Cardiac fibroblast (primary cell): Measurements from ENCODE around the gene PLCE1.
A peak's percentile ranks its signal among the peaks of the same experiment; 100 is the strongest.

Experiments
- DNase-seq, 2 donors: peaks; one replicate each; pipeline versions ENCODE4 v3.0.0 to v3.0.0-alpha.2; 2010; ENCODE audit warnings: low read depth in 2 of 2
- H3K4me3 ChIP-seq, 2 donors: replicated peaks in 1 of 2; 1 replicate in 1 of 2; 2 replicates in 1 of 2; pipeline ENCODE4 v1.5.1; 2011; ENCODE audit warnings: low read depth in 2 of 2, low read length in 2 of 2, mild to moderate bottlenecking in 2 of 2, moderate library complexity in 1 of 2
- TF ChIP-seq, protein P1 (sequence below): IDR thresholded peaks from one replicate; pipeline ENCODE4 v1.5.1; 2011; ENCODE audit warnings: low read depth, mild to moderate bottlenecking, low read length, inconsistent platforms

Gene PLCE1

DNA sequence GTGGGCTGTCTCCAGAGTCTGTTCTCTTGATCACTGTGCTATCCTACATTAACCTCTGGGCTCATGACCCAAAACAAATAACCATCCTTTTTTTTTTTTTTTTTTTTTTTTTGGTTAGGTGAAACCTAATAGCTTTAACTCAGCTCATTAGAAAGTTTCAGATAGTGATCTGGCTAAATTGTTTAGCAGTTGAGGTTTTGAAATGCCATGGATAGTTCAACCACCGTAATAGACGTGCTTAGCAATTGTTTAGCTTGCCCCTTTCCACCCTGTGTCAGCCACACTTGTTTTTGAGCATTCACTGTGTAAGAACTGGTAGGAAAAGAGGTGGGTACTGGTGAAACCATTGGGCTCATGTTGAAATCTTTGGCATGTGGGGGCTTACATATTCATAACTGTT, 3.8 kb downstream of the PLCE1 start:
- TF ChIP-seq, protein P1, sequence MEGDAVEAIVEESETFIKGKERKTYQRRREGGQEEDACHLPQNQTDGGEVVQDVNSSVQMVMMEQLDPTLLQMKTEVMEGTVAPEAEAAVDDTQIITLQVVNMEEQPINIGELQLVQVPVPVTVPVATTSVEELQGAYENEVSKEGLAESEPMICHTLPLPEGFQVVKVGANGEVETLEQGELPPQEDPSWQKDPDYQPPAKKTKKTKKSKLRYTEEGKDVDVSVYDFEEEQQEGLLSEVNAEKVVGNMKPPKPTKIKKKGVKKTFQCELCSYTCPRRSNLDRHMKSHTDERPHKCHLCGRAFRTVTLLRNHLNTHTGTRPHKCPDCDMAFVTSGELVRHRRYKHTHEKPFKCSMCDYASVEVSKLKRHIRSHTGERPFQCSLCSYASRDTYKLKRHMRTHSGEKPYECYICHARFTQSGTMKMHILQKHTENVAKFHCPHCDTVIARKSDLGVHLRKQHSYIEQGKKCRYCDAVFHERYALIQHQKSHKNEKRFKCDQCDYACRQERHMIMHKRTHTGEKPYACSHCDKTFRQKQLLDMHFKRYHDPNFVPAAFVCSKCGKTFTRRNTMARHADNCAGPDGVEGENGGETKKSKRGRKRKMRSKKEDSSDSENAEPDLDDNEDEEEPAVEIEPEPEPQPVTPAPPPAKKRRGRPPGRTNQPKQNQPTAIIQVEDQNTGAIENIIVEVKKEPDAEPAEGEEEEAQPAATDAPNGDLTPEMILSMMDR = no peak
- no peak overlapping the region for H3K4me3 ChIP-seq
- DNase-seq = no peak

DNA sequence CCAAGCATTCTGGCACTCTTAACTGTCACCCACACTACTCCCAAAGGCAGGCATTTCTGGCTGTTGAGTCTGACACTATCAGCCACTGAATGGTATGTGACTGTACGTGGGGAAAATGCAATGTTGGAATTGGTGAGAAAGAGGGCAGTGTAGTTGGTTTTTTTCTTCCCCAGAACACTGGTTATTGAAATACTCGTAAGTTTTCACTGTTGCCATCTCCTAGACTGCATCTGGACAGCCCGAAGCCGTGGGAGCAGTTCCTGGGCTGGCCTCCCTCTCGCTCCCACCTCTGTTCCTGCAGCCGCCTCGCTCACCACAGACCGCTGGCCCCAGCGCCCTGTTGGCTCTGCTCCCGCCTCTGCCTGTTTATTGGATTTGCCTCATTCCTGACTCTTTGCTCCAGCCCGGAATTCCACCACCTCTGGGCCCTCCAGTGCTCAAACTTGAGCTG, 5.7 kb downstream of the PLCE1 start:
- peak; percentile 57 to 90 for DNase-seq
- TF ChIP-seq, protein P1 = no peak
- H3K4me3 ChIP-seq = no peak overlapping the region

DNA sequence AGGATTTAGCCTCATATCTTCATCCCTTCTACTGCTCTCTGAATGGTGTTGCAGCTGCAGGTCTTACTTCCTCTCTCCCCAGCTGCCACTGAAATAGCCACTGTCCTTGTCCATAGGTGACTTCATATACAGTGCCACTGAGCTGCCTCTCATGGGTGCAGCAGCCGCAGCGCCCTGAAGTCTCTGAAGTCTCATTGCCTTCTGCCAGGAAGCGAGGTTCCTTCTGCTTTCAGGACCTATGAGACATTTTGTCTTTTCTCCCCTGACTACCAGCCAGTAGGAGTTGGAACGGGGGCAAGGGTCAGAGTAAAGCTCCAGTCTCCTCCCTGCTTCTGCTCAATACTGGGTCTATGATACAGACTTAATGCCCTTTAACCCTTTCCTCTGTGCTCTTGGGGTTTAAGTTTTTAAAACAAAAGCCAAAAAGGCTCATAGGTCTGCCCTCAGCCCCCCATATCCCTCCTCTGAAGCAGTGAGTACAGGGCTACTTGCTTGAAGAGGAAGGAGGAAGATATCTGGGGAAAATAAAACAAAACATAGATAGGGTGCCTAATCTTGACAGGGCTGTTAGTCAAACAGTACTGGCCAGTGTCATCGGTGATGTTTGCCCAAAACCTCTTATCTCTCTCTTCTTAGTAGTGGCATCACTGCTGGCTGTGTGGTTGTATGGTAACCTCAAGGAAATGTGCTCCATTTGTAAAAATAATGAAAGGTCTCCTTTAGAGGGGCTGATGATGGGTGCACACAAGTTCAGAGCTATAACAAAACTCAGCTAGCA, 7.1 kb downstream of the PLCE1 start:
- H3K4me3 ChIP-seq = no peak overlapping the region
- TF ChIP-seq, protein P1 = no peak
- peak in 1 of 2 donors; percentile 24 for DNase-seq

DNA sequence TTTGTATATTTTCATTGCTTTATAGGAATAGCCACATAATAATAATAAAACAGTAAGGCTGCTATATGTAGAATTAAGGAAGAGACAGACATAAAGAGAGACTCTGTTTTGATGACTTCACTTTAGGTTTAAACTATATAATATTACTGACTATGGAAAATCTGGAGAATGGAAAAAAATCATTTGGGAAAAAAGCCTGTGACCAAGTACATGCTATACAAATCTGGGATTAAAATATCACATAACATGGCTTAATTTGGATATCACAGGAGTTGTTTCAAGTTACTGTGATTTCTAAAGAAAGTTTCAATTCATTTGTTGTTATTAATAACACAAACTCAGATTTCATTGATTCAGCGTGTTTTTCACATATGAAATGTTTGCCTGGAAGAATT, 7.7 kb downstream of the PLCE1 start:
- no peak overlapping the region for H3K4me3 ChIP-seq
- DNase-seq = no peak
- TF ChIP-seq, protein P1 = no peak

DNA sequence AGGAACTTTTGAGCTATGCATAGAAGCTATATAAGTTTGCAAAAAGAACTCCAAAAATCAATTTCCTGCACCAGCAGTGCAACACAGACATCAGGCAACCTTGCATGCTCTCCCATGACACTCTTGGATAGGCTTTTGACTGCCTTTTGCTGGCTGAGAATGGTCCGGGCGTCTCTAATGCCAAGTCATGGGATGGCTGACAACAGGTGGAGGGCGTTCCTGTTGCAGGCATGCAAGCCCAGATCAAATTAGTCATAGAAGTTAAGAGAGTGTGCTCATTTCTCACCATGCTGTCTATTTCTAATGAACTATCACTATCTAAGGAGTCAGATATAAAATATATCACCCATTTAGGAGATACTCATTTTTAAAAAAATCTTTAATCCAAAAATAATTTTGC, 8.4 kb downstream of the PLCE1 start:
- no peak overlapping the region for H3K4me3 ChIP-seq
- TF ChIP-seq, protein P1 = no peak
- no peak for DNase-seq

DNA sequence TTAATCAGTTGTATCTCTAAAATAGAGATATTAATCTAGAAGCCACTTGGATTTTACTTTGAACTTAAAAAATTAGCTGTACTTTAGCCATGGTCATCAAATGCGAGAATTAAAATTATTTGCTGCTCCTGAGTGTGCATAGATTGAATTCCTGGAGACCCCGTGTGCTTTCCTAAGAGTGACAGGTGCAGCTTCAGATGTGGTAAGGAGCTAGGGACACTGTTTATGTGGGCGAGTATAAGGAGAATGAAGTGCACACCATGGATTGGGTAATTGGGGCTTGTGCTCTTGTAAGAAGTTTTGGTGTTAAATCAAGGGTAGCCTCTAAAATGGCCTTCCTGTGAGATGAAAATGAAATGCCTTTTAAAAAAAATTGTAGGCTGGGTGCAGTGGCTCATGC, 9.8 kb downstream of the PLCE1 start:
- no peak for DNase-seq
- TF ChIP-seq, protein P1 = no peak
- H3K4me3 ChIP-seq = no peak overlapping the region

DNA sequence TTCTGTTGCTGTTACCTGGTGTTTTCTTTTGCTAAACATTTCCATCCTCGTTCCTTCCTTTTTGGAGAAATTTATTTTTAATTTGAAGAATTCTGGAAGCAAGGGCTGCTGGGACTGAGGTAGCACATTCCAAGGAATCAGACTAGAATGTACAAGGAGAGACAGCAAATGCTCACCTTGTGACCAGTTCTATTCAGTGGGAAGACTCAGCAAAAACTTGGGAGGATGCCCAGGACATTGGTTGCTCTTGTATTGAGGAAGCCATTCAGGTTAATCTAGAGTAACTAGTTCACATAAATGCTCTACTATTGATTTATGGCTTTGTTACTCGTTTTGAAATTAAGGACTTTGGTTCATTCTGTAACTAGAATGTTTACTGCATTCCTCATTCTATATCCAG, 11.3 kb downstream of the PLCE1 start:
- H3K4me3 ChIP-seq = no peak overlapping the region
- DNase-seq = peak in 1 of 2 donors; percentile 17
- TF ChIP-seq, protein P1 = no peak
